Kidney (tissue), 14 donors: ENCODE results near the gene HDHD2. TPM values are rescaled to one million over a fixed set of nuclear protein-coding genes. Genes with fewer than 3 reads are reported as not detected.

Experiments
- DNase-seq, 5 donors: peaks; one replicate each; pipeline ENCODE4 v3.0.0-alpha.2; 2013 to 2020
- FAIRE-seq: peaks from 2 replicates; lab custom pipeline; 2012; peaks lifted over from hg19 to GRCh38; lab: Jason Lieb, UNC
- H3K27ac ChIP-seq, 2 donors: one replicate each; pipeline ENCODE4 v1.7.0; 2013; ENCODE audit warnings: low read depth in 2 of 2, low read length in 2 of 2, inconsistent platforms in 1 of 2
- H3K27me3 ChIP-seq: one replicate; pipeline ENCODE4 v1.7.1; 2013; ENCODE audit warnings: low read length, inconsistent platforms; ENCODE audit not compliant: control insufficient read depth, insufficient read depth
- H3K36me3 ChIP-seq, 3 donors: one replicate each; pipeline versions ENCODE4 v1.7.0 to v1.7.1; 2013; ENCODE audit warnings: low read length in 3 of 3, control low read depth in 1 of 3, inconsistent platforms in 1 of 3; ENCODE audit not compliant: insufficient read depth in 3 of 3, control insufficient read depth in 2 of 3
- H3K4me1 ChIP-seq, 3 donors: one replicate each; pipeline versions ENCODE4 v1.7.0 to v1.7.1; 2013; ENCODE audit warnings: low read length in 3 of 3, inconsistent platforms in 1 of 3, low read depth in 1 of 3; ENCODE audit not compliant: control insufficient read depth in 2 of 3, insufficient read depth in 2 of 3
- H3K4me3 ChIP-seq, 3 donors: one replicate each; pipeline versions ENCODE4 v1.7.0 to v1.8.1; 2013; ENCODE audit warnings: low read length in 3 of 3, control low read depth in 1 of 3, inconsistent platforms in 1 of 3
- H3K9ac ChIP-seq, 3 donors: one replicate each; pipeline versions ENCODE4 v1.7.0 to v1.7.1; 2013; ENCODE audit warnings: low read length in 3 of 3, control low read depth in 1 of 3, inconsistent platforms in 1 of 3
- H3K9me3 ChIP-seq, 3 donors: one replicate each; pipeline versions ENCODE4 v1.7.0 to v1.7.1; 2013; ENCODE audit warnings: low read length in 3 of 3, control low read depth in 1 of 3, inconsistent platforms in 1 of 3; ENCODE audit not compliant: control insufficient read depth in 2 of 3, insufficient read depth in 1 of 3
- intact Hi-C: fragments of 100-400 bp; cut with DNase I; formaldehyde crosslinking; loops from one replicate; pipeline ENCODE4 v1.11.1; 2022
- polyA plus RNA-seq: library from polyadenylated mRNA; stranded (reverse); fragments of 350-450 nt; fragmentation: Illumina TruSeq; extraction: RNeasy Lipid Tissue Mini Kit (QIAGEN cat#74804); gene quantifications from one replicate; pipeline ENCODE4 v1.2.3, GENCODE V29; 2014; ENCODE audit warnings: low read depth, low replicate concordance; ENCODE audit not compliant: insufficient read depth
- total RNA-seq: library from RNA; stranded (reverse); fragmentation: NEBNext Ultra II Directional; extraction: Animal tissue kit (Norgen Biotek cat#: 25700); gene quantifications from one replicate; pipeline ENCODE4 v1.2.1, GENCODE V29; 2021
- TF ChIP-seq, protein P1 (sequence below): IDR thresholded peaks from 3 replicates; pipeline ENCODE4 v1.5.1; 2012; ENCODE audit warnings: mild to moderate bottlenecking, moderate library complexity, borderline replicate concordance; ENCODE audit not compliant: insufficient read depth; ENCODE audit errors: extremely low read depth
- donor health status: control.
- donor health status: control.
- donor health status: control.
- donor health status: control.
- donor health status: control.
- donor health status: DM: yes; HTN: yes; CAD: no.
- donor health status: Normal renal cell carcinoma (clear cell type).

The HDHD2 gene
- total and polyA plus RNA-seq, 2 donors from 2014 or later, result 41.0 to 46.2 TPM

DNA sequence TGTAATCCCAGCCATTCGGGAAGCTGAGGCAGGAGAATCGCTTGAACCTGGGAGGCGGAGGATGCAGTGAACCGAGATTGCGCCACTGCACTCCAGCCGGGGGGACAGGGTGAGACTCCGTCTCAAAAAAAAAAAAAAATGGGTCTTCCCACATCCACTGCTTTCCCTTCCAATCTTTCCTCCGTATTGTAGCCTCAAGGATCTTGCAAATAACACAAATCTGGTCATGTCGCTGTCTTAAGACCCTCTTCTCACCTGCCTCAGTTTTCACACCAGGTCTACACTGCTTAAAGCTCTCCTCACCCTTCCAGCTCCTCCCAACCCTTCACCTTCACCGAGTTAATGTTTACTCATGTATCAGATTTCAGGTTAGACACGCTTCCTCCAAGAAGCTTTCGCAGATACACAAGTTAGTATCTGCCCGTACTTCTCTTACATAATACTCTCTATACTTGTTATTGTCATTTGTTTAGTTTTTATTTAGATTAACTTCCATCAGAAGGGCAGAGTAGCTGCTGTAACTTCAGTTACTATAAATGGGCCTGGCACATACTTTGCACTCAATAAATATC, 24.3 kb upstream of the HDHD2 start:
- peaks cover 0 to 12% (median 7%) of the 10 kb centered on the region in 3 donors for H3K4me1 ChIP-seq
- intact Hi-C loops, result no loop called here
- peak overlapping the region; percentile 78 to 92 (median 91) for H3K4me3 ChIP-seq
- H3K9ac ChIP-seq, result peak overlapping the region in 2 of 3 donors; percentile 71 to 84
- H3K9me3 ChIP-seq, result no peaks in the 10 kb centered on the region
- peak overlapping the region; percentile 49 to 63 for H3K27ac ChIP-seq
- DNase-seq (peak in 3 of 5 donors; percentile 11 to 78 (median 74)), FAIRE-seq (peak; percentile 66)
- H3K27me3 ChIP-seq, result no peaks in the 10 kb centered on the region
- TF ChIP-seq, protein P1, sequence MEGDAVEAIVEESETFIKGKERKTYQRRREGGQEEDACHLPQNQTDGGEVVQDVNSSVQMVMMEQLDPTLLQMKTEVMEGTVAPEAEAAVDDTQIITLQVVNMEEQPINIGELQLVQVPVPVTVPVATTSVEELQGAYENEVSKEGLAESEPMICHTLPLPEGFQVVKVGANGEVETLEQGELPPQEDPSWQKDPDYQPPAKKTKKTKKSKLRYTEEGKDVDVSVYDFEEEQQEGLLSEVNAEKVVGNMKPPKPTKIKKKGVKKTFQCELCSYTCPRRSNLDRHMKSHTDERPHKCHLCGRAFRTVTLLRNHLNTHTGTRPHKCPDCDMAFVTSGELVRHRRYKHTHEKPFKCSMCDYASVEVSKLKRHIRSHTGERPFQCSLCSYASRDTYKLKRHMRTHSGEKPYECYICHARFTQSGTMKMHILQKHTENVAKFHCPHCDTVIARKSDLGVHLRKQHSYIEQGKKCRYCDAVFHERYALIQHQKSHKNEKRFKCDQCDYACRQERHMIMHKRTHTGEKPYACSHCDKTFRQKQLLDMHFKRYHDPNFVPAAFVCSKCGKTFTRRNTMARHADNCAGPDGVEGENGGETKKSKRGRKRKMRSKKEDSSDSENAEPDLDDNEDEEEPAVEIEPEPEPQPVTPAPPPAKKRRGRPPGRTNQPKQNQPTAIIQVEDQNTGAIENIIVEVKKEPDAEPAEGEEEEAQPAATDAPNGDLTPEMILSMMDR, result no peak
- H3K36me3 ChIP-seq, result no peaks in the 10 kb centered on the region

DNA sequence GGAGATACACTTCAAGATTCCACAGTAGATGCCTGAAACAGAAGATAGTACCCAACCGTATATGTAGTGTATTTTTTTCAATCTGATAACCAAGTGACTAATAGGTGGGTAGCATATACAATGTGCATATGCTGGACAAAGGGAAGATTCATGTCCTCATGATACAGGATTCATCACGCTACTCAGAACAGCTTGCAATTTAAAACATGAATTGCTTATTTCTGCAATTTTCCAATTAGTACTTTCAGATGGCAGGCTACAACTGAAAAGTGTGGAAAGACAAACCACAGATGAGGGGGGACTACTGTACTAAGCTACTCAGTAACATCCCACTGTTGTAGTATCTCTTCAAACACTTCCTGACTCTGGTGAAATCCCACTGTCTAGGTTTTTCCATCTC, 22.2 kb upstream of the HDHD2 start:
- TF ChIP-seq, protein P1, result no peak
- no peak overlapping the region for H3K27ac ChIP-seq
- H3K9ac ChIP-seq, result no peak overlapping the region
- intact Hi-C loops, result no loop called here
- H3K4me3 ChIP-seq, result no peak overlapping the region
- peaks cover 0 to 12% (median 7%) of the 10 kb centered on the region in 3 donors for H3K4me1 ChIP-seq
- FAIRE-seq (no peak), DNase-seq (no peak)
- no peaks in the 10 kb centered on the region for H3K36me3 ChIP-seq
- no peaks in the 10 kb centered on the region for H3K27me3 ChIP-seq
- no peaks in the 10 kb centered on the region for H3K9me3 ChIP-seq

DNA sequence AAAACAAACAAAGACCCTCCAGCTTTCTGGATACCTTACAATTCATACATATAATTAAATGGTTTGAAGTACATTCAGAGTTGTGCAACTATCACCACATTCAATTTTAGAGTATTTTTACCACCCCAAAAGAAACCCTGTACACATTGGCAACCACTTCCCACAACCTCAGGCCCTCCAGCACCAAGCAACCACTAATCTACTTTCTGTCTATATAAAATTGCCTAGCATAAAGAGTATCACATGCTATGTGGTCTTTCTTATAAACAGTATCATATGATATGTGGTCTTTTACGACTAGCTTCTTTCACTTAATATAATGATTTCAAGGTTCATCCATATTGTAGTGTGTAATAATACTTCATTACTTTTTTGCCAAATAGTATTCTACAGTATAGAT, 18.6 kb upstream of the HDHD2 start:
- Histone ChIP-seq H3K36me3 (no peaks in the 10 kb centered on the region), H3K4me1 (peaks cover 0 to 3% (median 3%) of the 10 kb centered on the region in 3 donors), H3K9ac (no peak overlapping the region), H3K4me3 (no peak overlapping the region), H3K27me3 (no peaks in the 10 kb centered on the region), H3K27ac (no peak overlapping the region), H3K9me3 (no peaks in the 10 kb centered on the region)
- intact Hi-C loops, result no loop called here
- DNase-seq (no peak), FAIRE-seq (no peak)
- TF ChIP-seq, protein P1, result no peak
